IPS DF 6.9 (cell line): Measurements from ENCODE around the gene ARMH3.
"Not testable (repeated sequence)": the region's sequence is repeated elsewhere in the genome, so short reads cannot be mapped to it uniquely, and the experiment has no call there.

Source experiments
- DNase-seq: peaks from one replicate; pipeline ENCODE4 v3.0.0-alpha.2; 2013; ENCODE audit warnings: low read depth, low spot score
- H3K27ac ChIP-seq: one replicate; pipeline ENCODE4 v1.5.1; 2013; ENCODE audit warnings: low read length, control low read depth
- H3K27me3 ChIP-seq: 2 replicates; pipeline ENCODE4 v1.6.1; 2013; ENCODE audit warnings: mild to moderate bottlenecking, low read length; ENCODE audit not compliant: control insufficient read depth, insufficient read depth
- H3K36me3 ChIP-seq: 2 replicates; pipeline ENCODE4 v1.6.1; 2013; ENCODE audit warnings: low read length; ENCODE audit not compliant: control insufficient read depth, insufficient read depth
- H3K4me1 ChIP-seq: 2 replicates; pipeline ENCODE4 v1.6.1; 2013; ENCODE audit warnings: low read length; ENCODE audit not compliant: control insufficient read depth, insufficient read depth
- H3K4me3 ChIP-seq: 2 replicates; pipeline ENCODE4 v1.5.1; 2013; ENCODE audit warnings: mild to moderate bottlenecking, low read length
- H3K9me3 ChIP-seq: 2 replicates; pipeline ENCODE4 v1.6.1; 2013; ENCODE audit warnings: low read length, inconsistent platforms; ENCODE audit not compliant: control insufficient read depth, insufficient read depth
- WGBS: extraction: QIAGEN DNeasy Blood & Tissue Kit; methylation state at CpG from one replicate; pipeline ENCODE4 v1.1.7; 2013; ENCODE audit warnings: mixed read lengths, missing lambda C conversion rate; ENCODE audit not compliant: insufficient read length, insufficient coverage; 5-methylcytosine and 5-hydroxymethylcytosine counted together

Gene ARMH3

DNA sequence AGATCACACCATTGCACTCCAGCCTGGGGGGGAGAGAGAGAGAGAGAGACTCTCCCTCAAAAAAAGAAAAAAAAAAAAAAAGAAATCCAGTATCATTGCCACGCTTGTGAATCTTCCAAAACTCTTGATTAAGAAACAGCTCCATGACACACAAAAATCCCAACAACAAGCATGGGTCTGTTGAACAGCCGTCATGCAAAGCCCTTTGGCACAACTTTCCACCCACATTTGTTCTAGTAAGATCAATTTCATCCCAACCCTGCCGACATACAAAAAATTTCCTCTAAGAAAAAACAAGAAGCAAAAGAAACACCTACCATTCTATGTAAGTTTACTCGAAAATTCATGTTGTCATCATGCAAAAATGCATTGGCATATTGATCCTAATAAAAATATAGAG is 62.8 kb downstream of the ARMH3 start:
- no peaks in the 10 kb centered on the region for H3K4me1 ChIP-seq
- no peaks in the 10 kb centered on the region; the same call in 1 of the 2 replicates for H3K36me3 ChIP-seq
- H3K9me3 ChIP-seq: no peaks in the 10 kb centered on the region
- no peak overlapping the region for H3K27ac ChIP-seq
- H3K4me3 ChIP-seq: no peak overlapping the region
- WGBS: no CpG with 5 or more reads among the region's 4 CpGs
- no peak for DNase-seq
- no peaks in the 10 kb centered on the region for H3K27me3 ChIP-seq

DNA sequence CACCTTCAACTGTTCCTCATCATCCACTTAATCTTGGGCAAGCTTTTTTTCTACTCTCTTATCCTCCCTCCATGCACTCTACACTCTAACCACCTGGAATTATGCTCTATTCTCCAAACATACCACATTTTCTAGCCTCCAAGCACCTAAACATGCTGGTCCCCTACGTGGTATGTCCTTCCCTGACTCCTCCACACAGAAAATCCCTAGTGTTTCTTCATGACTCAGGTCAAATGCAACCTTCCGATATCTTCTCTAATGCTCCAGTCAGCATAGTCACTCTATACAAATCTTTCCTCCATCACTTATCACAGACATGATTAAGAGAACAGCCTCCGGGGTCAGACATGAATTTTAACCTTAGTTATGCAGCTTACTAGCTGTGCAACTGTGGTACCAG is 68.8 kb downstream of the ARMH3 start:
- DNase-seq: no peak
- H3K4me1 ChIP-seq: no peaks in the 10 kb centered on the region
- H3K36me3 ChIP-seq: no peaks in the 10 kb centered on the region; the same call in 1 of the 2 replicates
- no peak overlapping the region for H3K27ac ChIP-seq
- H3K27me3 ChIP-seq: no peaks in the 10 kb centered on the region
- no peak overlapping the region for H3K4me3 ChIP-seq
- no CpG with 5 or more reads among the region's 3 CpGs for WGBS
- no peaks in the 10 kb centered on the region for H3K9me3 ChIP-seq

DNA sequence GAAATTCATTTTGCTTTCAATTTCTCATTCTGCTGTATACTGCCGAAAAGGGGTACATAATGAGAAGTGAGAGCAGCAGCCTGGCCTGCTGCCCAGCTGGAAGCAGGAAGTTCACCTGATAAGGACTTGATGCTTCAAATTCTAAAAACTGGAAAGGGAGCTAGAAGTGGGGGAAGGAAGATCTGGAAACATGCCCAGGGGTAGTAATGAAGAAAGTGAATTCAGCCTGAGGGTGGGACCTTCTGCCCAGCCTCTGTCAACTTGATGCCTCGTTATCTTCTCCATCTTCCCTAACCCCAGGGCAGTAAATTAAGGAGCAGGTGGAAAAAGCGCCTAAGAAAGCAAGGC is 69.4 kb downstream of the ARMH3 start:
- DNase-seq: no peak
- no peak overlapping the region for H3K27ac ChIP-seq
- no peaks in the 10 kb centered on the region for H3K27me3 ChIP-seq
- WGBS: no CpG with 5 or more reads among the region's 3 CpGs
- H3K9me3 ChIP-seq: no peaks in the 10 kb centered on the region
- no peaks in the 10 kb centered on the region; the same call in 1 of the 2 replicates for H3K36me3 ChIP-seq
- no peak overlapping the region for H3K4me3 ChIP-seq
- no peaks in the 10 kb centered on the region for H3K4me1 ChIP-seq

DNA sequence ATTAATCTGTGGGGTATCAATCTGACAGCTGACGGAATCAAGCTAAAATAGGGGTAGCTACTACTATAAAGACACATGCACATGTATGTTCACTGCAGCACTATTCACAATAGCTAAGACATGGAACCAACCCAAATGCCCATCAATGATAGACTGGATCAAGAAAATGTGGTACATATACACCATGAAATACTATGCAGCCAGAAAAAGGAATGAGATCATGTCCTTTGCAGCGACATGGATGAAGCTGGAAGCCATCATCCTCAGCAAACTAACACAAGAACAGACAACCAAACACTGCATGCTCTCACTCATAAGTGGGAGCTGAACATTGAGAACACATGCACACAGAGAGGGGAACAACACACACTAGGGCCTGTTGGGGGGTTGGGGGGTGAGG is 75.3 kb downstream of the ARMH3 start:
- not testable (repeated sequence) for H3K4me1 ChIP-seq, H3K36me3 ChIP-seq

DNA sequence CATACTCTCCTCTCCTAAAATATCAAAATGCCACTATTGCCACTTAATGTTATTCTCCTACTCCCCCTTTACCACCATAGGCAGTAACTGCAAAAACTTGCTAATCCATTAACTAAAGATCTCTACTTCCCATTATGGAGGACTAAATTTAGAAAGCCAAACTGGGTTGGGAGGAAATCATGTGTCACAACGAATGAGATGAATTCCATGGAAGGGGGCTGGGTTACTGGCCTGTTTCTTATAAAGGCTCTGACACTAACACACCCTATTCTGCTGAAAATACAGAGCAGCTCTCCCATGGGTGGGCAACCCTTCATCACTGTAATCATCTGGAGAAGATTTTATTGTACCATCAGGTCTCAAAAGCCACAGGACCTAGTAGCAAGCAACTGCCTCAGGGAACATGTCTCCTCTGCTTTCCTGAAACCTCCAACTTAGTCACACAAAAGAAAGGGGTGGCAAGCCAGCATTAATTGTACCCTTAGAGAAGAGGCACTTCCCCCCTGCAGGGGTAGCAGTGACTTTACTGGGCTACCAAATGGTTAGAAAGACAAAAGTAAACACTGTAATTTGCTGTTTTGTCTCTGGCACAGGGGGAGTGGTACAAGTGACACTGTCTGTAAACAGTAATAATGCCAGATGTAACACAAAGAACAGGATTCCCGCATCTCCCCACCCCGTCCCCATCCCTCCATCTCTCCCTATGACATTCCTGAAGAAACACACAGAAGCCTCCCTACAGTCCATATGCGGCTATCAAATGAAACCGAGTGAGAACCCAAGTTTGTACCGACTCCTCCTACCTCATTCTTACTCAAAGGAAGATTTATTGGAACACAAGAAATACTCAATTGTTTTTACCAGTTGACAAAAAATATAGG is 81.6 kb downstream of the ARMH3 start:
- Histone ChIP-seq H3K27me3 (no peaks in the 10 kb centered on the region), H3K4me1 (no peaks in the 10 kb centered on the region; the same call in 1 of the 2 replicates), H3K9me3 (no peaks in the 10 kb centered on the region), H3K4me3 (no peak overlapping the region), H3K27ac (no peak overlapping the region), H3K36me3 (no peaks in the 10 kb centered on the region)
- DNase-seq: no peak
- WGBS: no CpG with 5 or more reads among the region's 6 CpGs

More for the DNA sequence above, 75.3 kb downstream of the ARMH3 start:
- not testable (repeated sequence) for H3K4me3 ChIP-seq, H3K27me3 ChIP-seq, H3K27ac ChIP-seq, DNase-seq, H3K9me3 ChIP-seq
- WGBS: no CpG with 5 or more reads among the region's 2 CpGs

DNA sequence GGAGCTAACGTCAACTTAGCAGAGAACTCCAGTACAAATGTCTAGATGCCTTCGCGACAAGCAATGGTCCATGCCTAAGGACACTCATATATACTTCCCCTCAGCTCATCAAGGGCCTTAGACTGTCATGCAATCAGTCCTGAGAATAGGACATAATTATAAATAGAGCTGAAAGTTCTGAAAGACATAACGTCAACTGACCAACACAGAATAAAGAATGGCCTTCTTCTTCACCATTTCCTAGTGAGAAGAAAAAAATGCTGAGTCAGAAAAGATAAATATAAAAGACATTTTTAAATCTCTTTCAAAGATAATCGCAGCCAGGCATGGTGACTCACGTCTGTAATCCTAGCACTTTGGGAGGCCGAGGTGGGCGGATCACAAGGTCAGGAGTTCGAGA is 83.2 kb downstream of the ARMH3 start:
- no peak overlapping the region for H3K27ac ChIP-seq
- no peaks in the 10 kb centered on the region for H3K27me3 ChIP-seq
- H3K9me3 ChIP-seq: no peaks in the 10 kb centered on the region
- no peaks in the 10 kb centered on the region for H3K36me3 ChIP-seq
- no peak overlapping the region for H3K4me3 ChIP-seq
- H3K4me1 ChIP-seq: no peaks in the 10 kb centered on the region; the same call in 1 of the 2 replicates
- no CpG with 5 or more reads among the region's 9 CpGs for WGBS
- no peak for DNase-seq

DNA sequence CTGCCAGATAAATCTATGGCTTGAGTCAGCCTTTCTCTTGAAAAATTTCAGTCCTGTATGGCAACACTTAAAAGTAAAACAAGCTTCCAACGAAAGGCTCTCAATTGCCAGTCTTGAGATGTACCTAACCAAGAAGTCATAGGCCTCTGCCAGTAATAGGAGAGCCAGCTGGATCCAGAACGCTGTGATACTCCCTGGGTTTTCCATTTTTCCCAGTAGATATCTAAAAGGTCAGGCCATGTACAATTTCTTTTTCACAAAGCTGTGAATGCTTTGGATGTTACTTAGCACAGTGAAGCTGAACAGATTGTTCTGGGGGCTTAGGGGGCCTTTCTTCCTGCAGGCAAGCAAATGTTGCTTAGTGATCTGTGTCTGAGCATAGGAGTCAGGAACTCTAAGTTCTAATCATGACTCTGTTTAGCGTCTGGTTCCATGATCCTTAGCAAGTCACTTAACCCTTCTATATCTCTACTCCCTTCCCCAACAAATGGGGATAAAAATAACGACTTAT is 86.5 kb downstream of the ARMH3 start:
- no peak for DNase-seq

DNA sequence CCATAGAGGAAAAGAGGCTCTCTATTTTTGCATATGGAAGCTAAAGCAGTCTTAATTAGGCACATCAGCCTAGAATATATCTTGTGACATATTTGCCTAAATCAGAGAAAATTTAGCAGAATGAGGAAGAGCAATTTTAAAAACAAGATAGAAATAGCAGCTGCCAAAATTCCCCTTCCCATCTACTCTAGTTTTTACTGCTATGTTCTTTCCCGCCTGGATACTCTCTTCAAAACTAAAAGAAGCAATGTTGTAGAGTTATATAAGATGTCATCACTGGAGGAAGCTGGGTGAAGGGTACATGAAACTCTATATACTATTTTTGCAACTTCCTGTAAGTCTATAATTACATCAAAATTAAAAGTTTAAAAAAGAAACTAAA is 87.0 kb downstream of the ARMH3 start:
- Histone ChIP-seq H3K4me1 (no peaks in the 10 kb centered on the region), H3K4me3 (no peak overlapping the region), H3K36me3 (no peaks in the 10 kb centered on the region), H3K27me3 (no peaks in the 10 kb centered on the region), H3K27ac (no peak overlapping the region), H3K9me3 (no peaks in the 10 kb centered on the region)
- no peak for DNase-seq
- no CpG with 5 or more reads among the region's 1 CpG for WGBS

More for the DNA sequence above, 86.5 kb downstream of the ARMH3 start:
- Histone ChIP-seq H3K27ac (no peak overlapping the region), H3K27me3 (no peaks in the 10 kb centered on the region), H3K4me3 (no peak overlapping the region), H3K9me3 (no peaks in the 10 kb centered on the region), H3K4me1 (no peaks in the 10 kb centered on the region), H3K36me3 (no peaks in the 10 kb centered on the region)
- no CpG with 5 or more reads among the region's 4 CpGs for WGBS

DNA sequence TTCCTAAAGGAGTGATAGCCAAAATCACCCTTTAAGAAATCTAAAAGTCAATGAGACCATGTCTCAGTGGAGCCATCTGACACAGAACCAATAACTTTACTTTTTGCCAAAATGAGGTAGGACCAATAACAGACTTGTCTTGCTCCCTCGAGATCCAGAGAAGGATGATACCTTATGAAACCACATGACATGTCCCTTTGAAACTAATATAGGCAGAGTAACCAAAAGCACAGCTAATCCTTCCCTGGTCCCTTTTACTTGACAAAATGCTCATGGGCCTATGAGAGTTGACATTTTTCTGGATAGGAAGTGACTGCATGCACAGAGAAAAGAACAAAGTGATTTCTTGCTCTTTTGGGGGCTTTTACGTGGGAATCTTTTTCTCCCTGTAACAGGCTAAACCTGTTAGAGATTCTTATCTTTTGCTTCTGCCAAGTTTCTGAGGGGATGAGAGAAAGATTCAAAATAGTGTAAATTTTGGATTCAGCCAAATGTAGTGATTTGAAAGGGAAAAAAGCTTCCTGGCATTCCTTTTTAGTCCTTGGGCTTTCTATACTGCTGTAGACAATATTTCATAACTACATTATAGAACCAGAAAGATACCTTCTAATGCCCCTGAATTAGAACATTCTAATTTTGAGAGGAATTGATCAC is 87.6 kb downstream of the ARMH3 start:
- Histone ChIP-seq H3K27me3 (no peaks in the 10 kb centered on the region), H3K36me3 (no peaks in the 10 kb centered on the region), H3K4me3 (no peak overlapping the region), H3K4me1 (no peaks in the 10 kb centered on the region), H3K27ac (no peak overlapping the region), H3K9me3 (no peaks in the 10 kb centered on the region)
- no peak for DNase-seq
- no CpG with 5 or more reads among the region's 2 CpGs for WGBS

DNA sequence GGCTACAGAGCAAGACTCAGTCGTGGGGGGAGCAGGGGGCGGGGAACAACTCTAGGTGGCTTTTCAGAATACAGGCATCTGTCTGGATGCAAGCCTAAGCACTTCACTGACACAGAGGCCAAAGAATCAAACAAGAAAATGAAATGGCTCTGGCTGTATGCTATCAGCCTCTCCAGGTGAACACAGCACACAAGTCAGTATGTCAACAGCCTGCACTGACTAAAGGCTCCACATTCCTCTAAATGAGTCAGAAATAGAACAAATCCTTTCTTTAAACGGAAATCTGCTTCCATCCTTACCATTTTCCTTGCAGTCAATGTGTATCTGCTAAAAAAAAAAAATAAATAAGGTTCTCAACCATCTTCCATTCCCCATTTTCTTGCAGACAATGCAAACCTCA is 88.3 kb downstream of the ARMH3 start:
- no peak overlapping the region for H3K27ac ChIP-seq
- no peaks in the 10 kb centered on the region for H3K36me3 ChIP-seq
- H3K4me1 ChIP-seq: no peaks in the 10 kb centered on the region
- DNase-seq: no peak
- H3K4me3 ChIP-seq: no peak overlapping the region
- WGBS: no CpG with 5 or more reads among the region's 3 CpGs
- H3K9me3 ChIP-seq: no peaks in the 10 kb centered on the region
- no peaks in the 10 kb centered on the region for H3K27me3 ChIP-seq
